Stimulated activated CD8-positive, alpha-beta memory T cell treated with anti-CD3 and anti-CD28 coated beads, Interleukin-7, amount 100 ng/mL, for 4 hours (primary cell): Measurements from ENCODE around the gene PNPLA7.
"Not testable (repeated sequence)": the region's sequence is repeated elsewhere in the genome, so short reads cannot be mapped to it uniquely, and the experiment has no call there.

Experiments
- DNase-seq, 2 donors: peaks; one replicate each; pipeline ENCODE4 v3.0.0-alpha.2; 2020; ENCODE audit warnings: low read depth in 2 of 2

The PNPLA7 gene

GRCh38 chr9:137479892-137480685 is 70.1 kb downstream of the PNPLA7 start:
- DNase-seq: no peak

GRCh38 chr9:137478962-137479861 is 71.0 kb downstream of the PNPLA7 start:
- no peak for DNase-seq

GRCh38 chr9:137478613-137478961 is 71.6 kb downstream of the PNPLA7 start:
- no peak for DNase-seq

- DNase-seq: no peak
Observed at GRCh38 chr9:137477778-137478612, 72.2 kb downstream of the PNPLA7 start.

GRCh38 chr9:137476856-137477255 is 73.3 kb downstream of the PNPLA7 start:
- DNase-seq: no peak

GRCh38 chr9:137475666-137476065 is 74.5 kb downstream of the PNPLA7 start:
- no peak for DNase-seq

- no peak for DNase-seq
Observed at GRCh38 chr9:137474271-137474670, 75.9 kb downstream of the PNPLA7 start.

- DNase-seq: no peak
Observed at GRCh38 chr9:137470785-137471184, 79.4 kb downstream of the PNPLA7 start.

GRCh38 chr9:137467896-137468295 is 82.3 kb downstream of the PNPLA7 start:
- no peak for DNase-seq

- no peak for DNase-seq
Observed at GRCh38 chr9:137467161-137467581, 83.0 kb downstream of the PNPLA7 start.

- DNase-seq: not testable (repeated sequence)
Observed at GRCh38 chr9:137466389-137467085, 83.7 kb downstream of the PNPLA7 start.

GRCh38 chr9:137465720-137466388 is 84.3 kb downstream of the PNPLA7 start:
- no peak for DNase-seq

GRCh38 chr9:137465000-137465719 is 85.0 kb downstream of the PNPLA7 start:
- no peak for DNase-seq

- no peak for DNase-seq
Observed at GRCh38 chr9:137464291-137464999, 85.8 kb downstream of the PNPLA7 start.

- DNase-seq: no peak
Observed at GRCh38 chr9:137463931-137464290, 86.3 kb downstream of the PNPLA7 start.

GRCh38 chr9:137462986-137463930 is 86.9 kb downstream of the PNPLA7 start:
- no peak for DNase-seq

- no peak for DNase-seq
Observed at GRCh38 chr9:137462396-137462985, 87.7 kb downstream of the PNPLA7 start.
